DMS79 (cell line): Measurements from ENCODE around the gene NAPG.
"Not testable (repeated sequence)": the region's sequence is repeated elsewhere in the genome, so short reads cannot be mapped to it uniquely, and the experiment has no call there.

Experiments
- DNase-seq: peaks from one replicate; lab custom pipeline; 2025; lab: John Stamatoyannopoulos, UW

Gene NAPG

DNA sequence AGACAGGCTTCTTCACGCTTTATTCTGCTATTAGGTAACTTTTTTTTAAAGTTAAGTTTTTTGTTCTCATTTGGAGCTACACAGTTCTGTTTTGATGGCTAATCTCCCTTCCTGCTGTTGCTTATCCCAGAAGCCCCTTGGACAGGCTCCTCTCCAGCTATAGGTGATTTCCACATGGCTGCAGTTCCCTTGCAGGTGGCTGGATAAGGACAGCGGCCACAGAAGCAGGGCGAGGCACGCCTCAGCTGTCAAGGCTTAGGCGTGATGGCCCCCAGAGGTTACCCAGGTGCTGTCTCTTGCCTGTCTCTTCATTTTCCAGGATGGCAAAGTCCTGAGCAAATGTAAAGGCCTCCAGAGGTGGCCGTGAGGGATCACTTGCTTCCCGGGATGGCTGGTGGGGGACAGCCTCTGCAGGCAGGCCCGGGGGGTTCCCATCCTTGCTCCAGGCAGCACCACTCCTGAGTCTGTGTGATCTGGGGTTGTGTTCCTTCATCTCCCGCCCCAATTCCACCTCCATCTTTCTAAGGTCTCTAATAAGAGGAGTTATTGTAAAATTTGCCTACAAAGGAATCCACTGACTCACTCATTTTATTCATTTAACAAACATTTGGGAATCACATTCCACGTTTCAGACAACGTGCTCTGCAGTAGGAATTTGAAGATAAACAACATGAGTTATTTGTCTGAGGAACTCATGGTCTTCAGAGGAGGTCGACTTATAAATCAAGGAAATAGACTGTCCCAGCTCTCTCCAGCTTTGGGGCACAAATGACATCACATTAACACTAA lies 53.4 kb downstream of the NAPG start:
- DNase-seq = no peak

GRCh38 chr18:10580215-10580614 lies 54.4 kb downstream of the NAPG start:
- DNase-seq = no peak

- no peak for DNase-seq
Measured at GRCh38 chr18:10585260-10585659, 59.4 kb downstream of the NAPG start.

DNA sequence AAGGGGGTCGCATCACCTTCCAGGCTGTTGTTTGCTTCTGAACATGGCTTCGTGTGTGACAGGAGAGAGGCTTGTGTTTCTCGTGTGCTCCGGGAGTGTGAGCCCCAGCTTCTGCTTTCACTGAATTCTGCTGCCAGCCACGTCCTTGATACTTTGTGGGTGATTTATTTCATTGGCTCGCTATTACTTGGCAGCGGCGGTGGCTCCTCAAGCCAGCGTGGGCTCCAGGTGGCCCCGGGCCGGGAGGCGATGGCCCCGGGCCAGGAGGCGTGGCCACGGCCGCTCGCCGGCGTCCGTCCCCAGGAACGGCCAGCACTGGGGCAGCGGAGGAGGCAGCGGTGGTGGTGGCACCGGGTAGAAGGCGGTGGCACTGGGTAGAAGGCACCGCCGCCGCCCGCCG lies 63.1 kb downstream of the NAPG start:
- DNase-seq = peak; percentile 83

DNA sequence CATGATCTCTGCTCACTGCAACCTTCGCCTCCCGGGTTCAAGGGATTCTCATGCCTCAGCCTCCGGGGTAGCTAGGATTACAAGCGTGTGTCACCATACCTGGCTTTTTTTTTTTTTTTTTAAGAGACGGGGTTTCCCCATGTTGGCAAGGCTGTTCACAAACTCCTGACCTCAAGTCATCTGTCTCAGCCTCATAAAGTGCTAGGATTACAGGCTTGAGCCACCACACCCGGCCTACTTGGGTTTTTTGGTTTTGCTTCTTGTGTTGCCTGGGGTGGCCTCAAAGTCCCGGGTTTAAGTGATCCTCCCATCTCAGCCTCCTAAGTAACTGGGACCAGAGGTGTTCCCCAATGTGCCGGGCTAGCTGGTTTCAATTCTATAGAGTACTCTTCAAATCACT lies 64.6 kb downstream of the NAPG start:
- no peak for DNase-seq

DNA sequence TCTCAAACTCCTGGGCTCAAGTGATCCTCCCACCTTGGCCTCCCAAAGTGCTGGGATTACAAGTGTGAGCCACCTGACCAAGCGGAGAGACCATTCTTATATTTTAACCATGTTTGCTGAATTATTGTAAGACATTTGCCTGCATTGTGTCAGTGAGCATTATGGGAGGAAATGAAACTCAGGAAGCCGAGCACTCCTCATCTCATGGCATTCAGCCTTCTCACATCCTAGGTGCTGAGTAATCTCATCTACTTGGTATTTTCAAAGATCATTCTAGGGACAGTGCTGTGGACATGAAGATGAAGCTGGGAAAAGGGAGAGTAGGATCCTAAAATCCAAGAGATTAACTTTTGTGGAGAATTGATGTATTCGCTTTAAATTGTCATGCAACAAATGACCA lies 66.1 kb downstream of the NAPG start:
- DNase-seq = no peak

DNA sequence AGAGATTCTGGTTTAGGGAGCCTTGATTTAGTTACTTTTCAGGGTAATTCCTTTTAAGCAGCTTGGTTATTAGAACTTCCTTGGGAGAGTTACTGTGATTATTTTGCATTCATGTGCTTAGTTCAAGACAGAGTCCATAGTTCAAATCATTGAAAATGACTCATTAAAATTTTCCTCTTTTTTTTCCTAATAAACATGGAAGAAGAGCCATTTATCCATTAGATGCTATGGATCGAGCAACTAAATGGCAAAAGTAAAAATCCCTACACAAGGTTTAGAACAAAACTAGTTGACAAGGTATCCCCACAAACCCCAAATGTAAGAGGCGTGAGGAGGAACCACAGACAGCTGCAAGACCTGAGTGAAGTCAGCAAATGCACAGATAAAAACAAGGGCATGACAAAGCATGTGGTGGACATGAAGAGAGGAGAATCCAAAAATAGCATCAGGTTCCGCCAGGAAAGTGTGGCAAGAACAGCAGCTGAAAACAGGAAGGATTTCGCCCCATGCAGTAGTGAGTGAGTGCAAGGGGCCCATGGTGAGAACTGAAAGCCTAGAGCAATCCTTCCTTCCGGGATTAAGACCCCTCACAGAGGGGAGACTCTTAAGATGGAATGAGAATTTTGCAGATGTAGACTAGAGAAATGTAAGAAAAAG lies 67.7 kb downstream of the NAPG start:
- not testable (repeated sequence) for DNase-seq

DNA sequence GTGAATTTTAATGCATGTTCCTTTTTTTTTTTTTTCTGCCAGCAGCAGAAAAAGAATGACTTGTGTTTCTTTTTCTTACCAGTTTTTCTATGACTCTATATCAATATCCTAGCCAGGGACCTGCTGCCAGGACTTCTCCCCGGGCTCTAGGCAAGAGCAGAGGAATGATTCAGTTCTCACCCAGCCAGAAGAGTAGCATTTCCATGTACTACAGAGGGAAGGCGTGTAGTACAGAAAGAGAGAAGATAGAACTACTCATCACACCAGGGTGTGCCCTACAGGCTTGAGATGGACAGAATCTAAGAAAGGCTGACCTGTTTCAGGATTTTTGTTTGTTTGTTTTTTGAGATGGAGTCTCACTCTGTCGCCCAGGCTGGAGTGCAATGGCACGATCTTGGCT lies 70.1 kb downstream of the NAPG start:
- DNase-seq = not testable (repeated sequence)

DNA sequence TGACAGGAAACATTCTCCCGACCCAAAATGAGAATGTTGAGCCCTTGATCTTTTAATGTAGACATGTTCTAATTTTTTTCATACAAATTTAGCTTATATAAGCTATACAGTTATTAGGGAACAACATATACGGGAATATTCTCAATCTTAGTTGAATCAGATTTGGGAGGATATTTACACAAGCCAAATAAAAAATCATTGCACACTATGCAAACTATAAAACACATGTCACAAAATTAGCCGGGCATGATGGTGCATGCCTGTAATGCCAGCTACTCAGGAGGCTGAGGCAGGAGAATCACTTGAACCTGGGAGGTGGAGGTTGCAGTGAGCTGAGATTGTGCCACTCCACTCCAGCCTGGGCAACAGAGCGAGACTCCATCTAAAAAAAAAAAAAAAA lies 71.9 kb downstream of the NAPG start:
- not testable (repeated sequence) for DNase-seq

GRCh38 chr18:10600701-10601100 lies 74.9 kb downstream of the NAPG start:
- DNase-seq = not testable (repeated sequence)
